Endodermal cell (in vitro differentiated cells): ENCODE results near the gene NHP2. TPM values are rescaled to one million over a fixed set of nuclear protein-coding genes. Genes with fewer than 3 reads are reported as not detected.

Experiments
- DNase-seq: peaks from one replicate; pipeline ENCODE4 v3.0.0-alpha.2; 2017
- H3K27ac ChIP-seq: 2 replicates; pipeline ENCODE4 v1.5.1; 2013; ENCODE audit warnings: mild to moderate bottlenecking, low read depth, low read length, moderate library complexity
- H3K27me3 ChIP-seq: 2 replicates; pipeline ENCODE4 v1.6.1; 2013; ENCODE audit warnings: mild to moderate bottlenecking, low read length, moderate library complexity; ENCODE audit not compliant: insufficient read depth, control insufficient read depth, poor library complexity, severe bottlenecking
- H3K36me3 ChIP-seq: 2 replicates; pipeline ENCODE4 v1.7.0; 2013; ENCODE audit warnings: mild to moderate bottlenecking, low read length, moderate library complexity; ENCODE audit not compliant: control insufficient read depth, insufficient read depth
- H3K4me1 ChIP-seq: one replicate; pipeline ENCODE4 v1.7.0; 2013; ENCODE audit warnings: low read length; ENCODE audit not compliant: control insufficient read depth, insufficient read depth
- H3K4me3 ChIP-seq: 2 replicates; pipeline ENCODE4 v1.5.1; 2013; ENCODE audit warnings: mild to moderate bottlenecking, low read length, moderate library complexity
- H3K9ac ChIP-seq: 2 replicates; pipeline ENCODE4 v1.6.1; 2013; ENCODE audit warnings: mild to moderate bottlenecking, low read length, moderate library complexity; ENCODE audit not compliant: poor library complexity, severe bottlenecking; ENCODE audit errors: extremely low read depth
- H3K9me3 ChIP-seq: 2 replicates; pipeline ENCODE4 v1.6.1; 2013; ENCODE audit warnings: mild to moderate bottlenecking, low read length, moderate library complexity; ENCODE audit not compliant: control insufficient read depth
- H3K27ac Mint-ChIP-seq: 2 replicates; pipeline ENCODE4 v1.8.0; 2020; ENCODE audit warnings: mixed read lengths
- H3K27me3 Mint-ChIP-seq: 2 replicates; pipeline ENCODE4 v1.8.0; 2021; ENCODE audit warnings: mild to moderate bottlenecking, mixed read lengths; ENCODE audit not compliant: insufficient read depth
- H3K36me3 Mint-ChIP-seq: 2 replicates; pipeline ENCODE4 v1.8.0; 2020; ENCODE audit warnings: low read depth, mixed read lengths
- H3K4me1 Mint-ChIP-seq: 2 replicates; pipeline ENCODE4 v1.8.0; 2020; ENCODE audit warnings: mixed read lengths
- H3K4me3 Mint-ChIP-seq: 2 replicates; pipeline ENCODE4 v1.8.0; 2020; ENCODE audit warnings: mild to moderate bottlenecking, moderate library complexity, mixed read lengths
- H3K9me3 Mint-ChIP-seq: 2 replicates; pipeline ENCODE4 v1.8.0; 2020; ENCODE audit warnings: mild to moderate bottlenecking, mixed read lengths
- WGBS, 2 experiments: methylation state at CpG; one replicate each; pipeline versions ENCODE4 v1.1.5 to v1.1.7; 2013; ENCODE audit warnings: missing lambda C conversion rate in 2 of 2, mixed read lengths in 1 of 2; ENCODE audit not compliant: insufficient coverage in 1 of 2, insufficient read length in 1 of 2; 5-methylcytosine and 5-hydroxymethylcytosine counted together
- total RNA-seq, 2 donors: library from RNA; stranded (reverse); fragmentation: NEBNext Ultra II Directional in 1 of 2; extraction: Animal tissue kit (Norgen Biotek cat#: 25700) in 1 of 2; gene quantifications; 2 replicates in 1 of 2; 3 replicates in 1 of 2; pipeline ENCODE4 v1.2.1, GENCODE V29; 2021
- TF ChIP-seq, protein P1 (sequence below): fragments of 200-600 bp; sonication (generic); conservative IDR thresholded peaks from 2 replicates; pipeline ENCODE4 v1.5.0; 2021; ENCODE audit warnings: antibody characterized with exemption, mild to moderate bottlenecking

NHP2 gene
- total RNA-seq, 2 donors from 2014 or later, result 174 to 176 TPM

DNA sequence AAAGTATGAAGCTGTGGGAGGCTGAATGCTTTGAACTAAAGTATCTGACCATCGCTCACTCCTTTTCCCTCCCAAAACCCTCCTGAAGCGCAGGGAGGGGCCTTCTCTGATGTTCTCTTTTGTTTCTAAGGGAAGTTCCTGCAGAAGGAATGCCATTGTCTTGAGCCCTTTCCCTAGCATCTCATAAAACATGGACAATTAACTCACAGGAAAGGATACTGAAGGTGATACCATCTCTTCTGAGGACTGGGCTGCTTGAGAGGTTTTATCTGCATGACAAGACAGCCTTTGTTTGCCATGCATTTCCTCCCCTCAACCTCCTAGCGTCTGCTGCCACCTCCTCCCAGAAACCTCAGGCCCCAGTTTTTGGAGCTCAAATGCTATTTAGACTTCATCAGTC lies 27.1 kb downstream of the NHP2 start:
- 0 to 26% methylated on average over 1 to 3 of the region's 3 CpGs for whole genome bisulfite sequencing, 2 experiments
- Mint-ChIP-seq H3K4me3 (no peak overlapping the region), H3K4me1 (peaks cover 13% of the 10 kb centered on the region), H3K27me3 (no peaks in the 10 kb centered on the region), H3K36me3 (no peaks in the 10 kb centered on the region), H3K9me3 (no peaks in the 10 kb centered on the region), H3K27ac (peak overlapping the region; percentile 90)
- Histone ChIP-seq H3K27me3 (no peaks in the 10 kb centered on the region), H3K27ac (peak overlapping the region; percentile 47), H3K9me3 (no peaks in the 10 kb centered on the region), H3K36me3 (peaks cover 20% of the 10 kb centered on the region), H3K4me3 (peak overlapping the region; percentile 35), H3K9ac (no peak overlapping the region), H3K4me1 (peaks cover 7% of the 10 kb centered on the region)
- DNase-seq, result peak; percentile 87
- TF ChIP-seq, protein P1, sequence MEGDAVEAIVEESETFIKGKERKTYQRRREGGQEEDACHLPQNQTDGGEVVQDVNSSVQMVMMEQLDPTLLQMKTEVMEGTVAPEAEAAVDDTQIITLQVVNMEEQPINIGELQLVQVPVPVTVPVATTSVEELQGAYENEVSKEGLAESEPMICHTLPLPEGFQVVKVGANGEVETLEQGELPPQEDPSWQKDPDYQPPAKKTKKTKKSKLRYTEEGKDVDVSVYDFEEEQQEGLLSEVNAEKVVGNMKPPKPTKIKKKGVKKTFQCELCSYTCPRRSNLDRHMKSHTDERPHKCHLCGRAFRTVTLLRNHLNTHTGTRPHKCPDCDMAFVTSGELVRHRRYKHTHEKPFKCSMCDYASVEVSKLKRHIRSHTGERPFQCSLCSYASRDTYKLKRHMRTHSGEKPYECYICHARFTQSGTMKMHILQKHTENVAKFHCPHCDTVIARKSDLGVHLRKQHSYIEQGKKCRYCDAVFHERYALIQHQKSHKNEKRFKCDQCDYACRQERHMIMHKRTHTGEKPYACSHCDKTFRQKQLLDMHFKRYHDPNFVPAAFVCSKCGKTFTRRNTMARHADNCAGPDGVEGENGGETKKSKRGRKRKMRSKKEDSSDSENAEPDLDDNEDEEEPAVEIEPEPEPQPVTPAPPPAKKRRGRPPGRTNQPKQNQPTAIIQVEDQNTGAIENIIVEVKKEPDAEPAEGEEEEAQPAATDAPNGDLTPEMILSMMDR, result no peak

DNA sequence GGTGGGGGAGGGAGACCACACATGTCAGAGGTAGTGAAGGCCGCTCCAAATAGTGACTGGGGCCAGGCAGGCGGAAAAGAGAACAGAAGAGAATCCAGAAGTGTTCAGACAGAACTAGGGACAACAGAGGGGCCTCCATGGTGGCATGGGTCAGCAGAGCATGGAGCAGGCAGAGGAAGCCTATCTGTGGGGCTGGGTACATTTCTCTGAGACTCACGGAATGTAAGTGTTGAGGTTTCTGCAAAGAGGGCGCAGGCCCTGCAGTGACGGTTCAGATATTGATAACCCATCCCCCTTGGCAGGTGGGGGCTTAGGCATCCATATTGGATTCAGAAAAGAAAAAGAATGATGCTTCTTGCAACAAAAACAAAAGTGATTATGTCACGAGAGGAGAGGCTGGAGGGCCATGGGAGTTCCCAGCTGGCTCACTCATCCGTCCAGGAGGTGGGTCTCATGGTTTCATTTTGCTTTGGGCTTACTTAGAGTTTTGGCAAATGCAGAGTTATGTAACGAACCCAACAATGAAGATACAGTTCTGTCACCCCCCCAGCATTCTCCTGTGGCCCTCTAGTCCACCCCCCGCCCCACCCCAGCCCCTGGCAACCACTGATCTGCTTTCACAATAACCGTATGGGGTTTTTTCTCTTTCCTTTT lies 28.3 kb downstream of the NHP2 start:
- Mint-ChIP-seq H3K4me3 (no peak overlapping the region), H3K4me1 (peaks cover 10% of the 10 kb centered on the region), H3K27ac (peak overlapping the region; percentile 44), H3K27me3 (no peaks in the 10 kb centered on the region), H3K36me3 (no peaks in the 10 kb centered on the region), H3K9me3 (no peaks in the 10 kb centered on the region)
- Histone ChIP-seq H3K36me3 (peaks cover 29% of the 10 kb centered on the region), H3K4me1 (peaks cover 7% of the 10 kb centered on the region), H3K9ac (no peak overlapping the region), H3K27me3 (no peaks in the 10 kb centered on the region), H3K9me3 (no peaks in the 10 kb centered on the region), H3K27ac (no peak overlapping the region), H3K4me3 (no peak overlapping the region)
- TF ChIP-seq, protein P1, result no peak
- DNase-seq, result peak; percentile 56
- 94 to 95% methylated on average over 5 to 9 of the region's 10 CpGs for WGBS, 2 experiments

DNA sequence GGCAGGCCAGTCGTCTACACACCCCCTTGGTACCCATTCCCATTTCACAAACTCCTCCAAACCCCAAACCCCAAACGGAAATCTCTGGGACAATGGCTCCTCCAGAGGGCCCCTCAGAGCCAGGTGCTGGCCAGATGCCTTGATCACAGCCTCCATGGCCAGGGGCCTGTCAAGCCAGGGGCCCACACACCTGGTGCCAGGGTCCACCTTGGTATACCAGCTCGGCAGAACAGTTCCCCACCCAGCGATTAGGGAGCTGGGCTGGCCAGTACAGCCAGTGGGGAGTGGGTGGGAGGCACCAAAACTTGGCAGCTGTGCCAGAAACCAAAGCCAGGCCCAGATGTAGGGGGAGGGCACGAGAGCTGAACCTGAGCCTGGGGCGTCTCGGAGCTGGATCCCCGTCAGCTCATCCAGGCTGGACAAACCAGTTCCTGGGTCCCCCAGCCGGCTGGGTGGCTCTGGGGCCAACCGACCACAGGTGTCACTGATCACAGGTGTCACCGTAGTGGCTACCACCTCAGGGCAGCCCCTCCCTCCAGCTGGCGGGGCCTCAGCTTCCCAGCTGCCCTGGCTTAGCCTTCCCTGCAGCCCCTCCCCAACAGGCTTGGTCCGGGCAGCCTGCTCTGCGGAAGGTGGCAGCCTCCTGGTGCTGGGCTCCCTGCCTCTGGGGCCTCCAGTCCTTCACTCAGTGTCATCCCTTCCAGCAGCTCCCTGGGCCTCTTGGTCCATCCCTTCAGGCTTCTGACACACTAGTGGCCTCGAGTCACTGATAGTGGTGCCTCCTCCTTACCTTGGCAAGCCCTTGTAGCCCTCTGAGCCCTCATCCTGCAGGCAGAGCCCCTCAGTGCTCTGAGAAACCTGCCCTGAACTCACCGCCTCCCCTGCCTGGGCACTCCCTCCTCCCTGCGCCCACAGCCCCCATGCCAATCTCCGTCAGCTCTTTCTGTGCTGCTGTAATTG lies 29.4 kb downstream of the NHP2 start:
- Mint-ChIP-seq H3K27me3 (no peaks in the 10 kb centered on the region), H3K4me3 (no peak overlapping the region), H3K9me3 (no peaks in the 10 kb centered on the region), H3K4me1 (peaks cover 10% of the 10 kb centered on the region), H3K27ac (peak overlapping the region; percentile 44), H3K36me3 (no peaks in the 10 kb centered on the region)
- Histone ChIP-seq H3K4me1 (peaks cover 7% of the 10 kb centered on the region), H3K27ac (no peak overlapping the region), H3K4me3 (no peak overlapping the region), H3K9me3 (no peaks in the 10 kb centered on the region), H3K27me3 (no peaks in the 10 kb centered on the region), H3K9ac (no peak overlapping the region), H3K36me3 (peaks cover 29% of the 10 kb centered on the region)
- TF ChIP-seq, protein P1, result no peak
- DNase-seq, result peak; percentile 60
- WGBS, 2 experiments, result 90 to 92% methylated on average over 7 to 18 of the region's 18 CpGs
